Upper lobe of right lung (tissue), 1 donor: ENCODE results near the gene GLE1. TPM values are rescaled to one million over a fixed set of nuclear protein-coding genes. Genes with fewer than 3 reads are reported as not detected.

Experiments used
- ATAC-seq: fragments of 200-7000 bp; cut with Tn5 transposase; one replicate; pipeline ENCODE4 v1.9.1; 2020; ENCODE audit warnings: mild to moderate bottlenecking, moderate library complexity
- DNase-seq: peaks from one replicate; pipeline ENCODE4 v3.0.0-alpha.2; 2020
- H3K27ac ChIP-seq: fragments of 200-600 bp; one replicate; pipeline ENCODE4 v1.8.0; 2022
- H3K27me3 ChIP-seq: fragments of 200-600 bp; one replicate; pipeline ENCODE4 v1.8.0; 2022; ENCODE audit warnings: mild to moderate bottlenecking
- H3K36me3 ChIP-seq: fragments of 200-600 bp; one replicate; pipeline ENCODE4 v1.8.0; 2022
- H3K4me1 ChIP-seq: fragments of 200-600 bp; one replicate; pipeline ENCODE4 v1.8.0; 2022
- H3K4me3 ChIP-seq: fragments of 200-600 bp; one replicate; pipeline ENCODE4 v1.8.0; 2022; ENCODE audit warnings: mild to moderate bottlenecking
- H3K9me3 ChIP-seq: fragments of 200-600 bp; one replicate; pipeline ENCODE4 v1.8.0; 2022
- CTCF ChIP-seq: fragments of 200-600 bp; IDR thresholded peaks from one replicate; pipeline ENCODE4 v1.8.0; 2022; ENCODE audit warnings: antibody characterized with exemption
- intact Hi-C: fragments of 100-400 bp; cut with DNase I; formaldehyde crosslinking; loops from one replicate; pipeline ENCODE4 v1.11.0; 2022
- total RNA-seq: library from RNA; stranded (reverse); fragmentation: NEBNext Ultra II Directional; extraction: Animal tissue kit (Norgen Biotek cat#: 25700); gene quantifications from one replicate; pipeline ENCODE4 v1.2.1, GENCODE V29; 2021
- donor health status: DM: no; HTN: yes; CAD: no; lungs with severe emphysema.

The GLE1 gene
- total RNA-seq, 1 donor from 2014 or later = 21.8 TPM

- Histone ChIP-seq H3K4me3 (peak overlapping the region; percentile 95), H3K27ac (peak overlapping the region; percentile 94), H3K36me3 (no peaks in the 10 kb centered on the region), H3K27me3 (no peaks in the 10 kb centered on the region), H3K9me3 (no peaks in the 10 kb centered on the region), H3K4me1 (peaks cover 54% of the 10 kb centered on the region)
- ATAC-seq (peak; percentile 54), DNase-seq (peak; percentile 85)
- TF ChIP-seq CTCF = no peak
- intact Hi-C loops = no loop called here
These were observed 48.4 kb downstream of the GLE1 start for GRCh38 chr9:128552744-128553440.

GRCh38 chr9:128553728-128554127 is 49.2 kb downstream of the GLE1 start:
- ATAC-seq = no peak
- Histone ChIP-seq H3K27ac (peak overlapping the region; percentile 94), H3K36me3 (no peaks in the 10 kb centered on the region), H3K9me3 (no peaks in the 10 kb centered on the region), H3K4me1 (peaks cover 63% of the 10 kb centered on the region), H3K27me3 (no peaks in the 10 kb centered on the region), H3K4me3 (peak overlapping the region; percentile 95)
- no peak for TF ChIP-seq CTCF
- DNase-seq = no peak
- intact Hi-C loops = no loop called here

- ATAC-seq (peak; percentile 3), DNase-seq (no peak)
- H3K36me3 ChIP-seq = no peaks in the 10 kb centered on the region
- peak overlapping the region; percentile 94 for H3K27ac ChIP-seq
- no peaks in the 10 kb centered on the region for H3K27me3 ChIP-seq
- intact Hi-C loops = no loop called here
- TF ChIP-seq CTCF = no peak
- peak overlapping the region; percentile 95 for H3K4me3 ChIP-seq
- peaks cover 68% of the 10 kb centered on the region for H3K4me1 ChIP-seq
- H3K9me3 ChIP-seq = no peaks in the 10 kb centered on the region
These were observed 49.8 kb downstream of the GLE1 start for GRCh38 chr9:128554155-128554862.

GRCh38 chr9:128555180-128555721 is 50.7 kb downstream of the GLE1 start:
- ATAC-seq (no peak), DNase-seq (no peak)
- peaks cover 76% of the 10 kb centered on the region for H3K4me1 ChIP-seq
- H3K27ac ChIP-seq = peak overlapping the region; percentile 94
- TF ChIP-seq CTCF = no peak
- H3K4me3 ChIP-seq = peak overlapping the region; percentile 95
- no peaks in the 10 kb centered on the region for H3K36me3 ChIP-seq
- intact Hi-C loops = no loop called here
- no peaks in the 10 kb centered on the region for H3K9me3 ChIP-seq
- H3K27me3 ChIP-seq = no peaks in the 10 kb centered on the region

- DNase-seq (no peak), ATAC-seq (no peak)
- Histone ChIP-seq H3K27me3 (no peaks in the 10 kb centered on the region), H3K9me3 (no peaks in the 10 kb centered on the region), H3K4me1 (peaks cover 70% of the 10 kb centered on the region), H3K4me3 (no peak overlapping the region), H3K27ac (no peak overlapping the region), H3K36me3 (no peaks in the 10 kb centered on the region)
- intact Hi-C loops = no loop called here
- TF ChIP-seq CTCF = no peak
These were observed 51.8 kb downstream of the GLE1 start for GRCh38 chr9:128556276-128556675.
